IPS-18a (cell line): ENCODE measurements around the gene CNTN2.

Experiments
- H3K27ac ChIP-seq: one replicate; pipeline ENCODE4 v1.5.1; 2013; ENCODE audit warnings: low read length
- H3K27me3 ChIP-seq: one replicate; pipeline ENCODE4 v1.6.1; 2013; ENCODE audit warnings: mild to moderate bottlenecking, low read length; ENCODE audit not compliant: control insufficient read depth, insufficient read depth
- H3K36me3 ChIP-seq: one replicate; pipeline ENCODE4 v1.6.1; 2013; ENCODE audit warnings: low read depth, low read length; ENCODE audit not compliant: control insufficient read depth
- H3K4me1 ChIP-seq: one replicate; pipeline ENCODE4 v1.6.1; 2013; ENCODE audit warnings: low read depth, low read length; ENCODE audit not compliant: control insufficient read depth
- H3K4me3 ChIP-seq: one replicate; pipeline ENCODE4 v1.5.1; 2013; ENCODE audit warnings: low read length
- H3K9ac ChIP-seq: one replicate; pipeline ENCODE4 v1.6.1; 2013; ENCODE audit warnings: mild to moderate bottlenecking, low read length, moderate library complexity
- H3K9me3 ChIP-seq: one replicate; pipeline ENCODE4 v1.6.1; 2013; ENCODE audit warnings: low read depth, low read length; ENCODE audit not compliant: control insufficient read depth

Gene CNTN2

DNA sequence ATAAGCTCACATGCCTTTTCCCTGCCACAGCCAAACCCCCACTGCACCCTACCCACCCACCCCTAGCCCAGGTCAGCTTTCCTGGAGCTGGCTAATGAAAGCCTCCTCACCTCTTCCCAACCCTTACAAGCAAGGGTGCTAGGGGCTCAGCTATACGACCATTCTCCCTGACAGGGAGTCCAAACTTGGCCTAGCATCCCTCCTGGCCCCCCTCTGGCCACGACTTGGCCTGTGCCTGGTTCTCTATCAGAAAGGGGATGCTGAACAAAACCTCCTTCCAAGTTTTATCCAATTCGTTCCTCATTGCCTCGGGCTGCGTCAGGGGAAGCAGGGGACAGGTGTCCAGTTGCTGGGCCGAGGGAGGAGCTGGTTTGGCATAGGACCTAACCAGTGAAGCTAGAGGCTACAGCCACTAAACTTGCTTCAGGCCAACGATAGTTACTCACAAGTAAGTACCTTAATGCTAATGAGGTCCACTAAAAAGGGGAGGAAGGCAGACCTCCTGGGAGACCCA lies 32.7 kb downstream of the CNTN2 start:
- no peak overlapping the region for H3K9ac ChIP-seq
- H3K27ac ChIP-seq, result no peak overlapping the region
- no peaks in the 10 kb centered on the region for H3K36me3 ChIP-seq
- H3K4me3 ChIP-seq, result no peak overlapping the region
- H3K9me3 ChIP-seq, result no peaks in the 10 kb centered on the region
- H3K27me3 ChIP-seq, result no peaks in the 10 kb centered on the region
- no peaks in the 10 kb centered on the region for H3K4me1 ChIP-seq

DNA sequence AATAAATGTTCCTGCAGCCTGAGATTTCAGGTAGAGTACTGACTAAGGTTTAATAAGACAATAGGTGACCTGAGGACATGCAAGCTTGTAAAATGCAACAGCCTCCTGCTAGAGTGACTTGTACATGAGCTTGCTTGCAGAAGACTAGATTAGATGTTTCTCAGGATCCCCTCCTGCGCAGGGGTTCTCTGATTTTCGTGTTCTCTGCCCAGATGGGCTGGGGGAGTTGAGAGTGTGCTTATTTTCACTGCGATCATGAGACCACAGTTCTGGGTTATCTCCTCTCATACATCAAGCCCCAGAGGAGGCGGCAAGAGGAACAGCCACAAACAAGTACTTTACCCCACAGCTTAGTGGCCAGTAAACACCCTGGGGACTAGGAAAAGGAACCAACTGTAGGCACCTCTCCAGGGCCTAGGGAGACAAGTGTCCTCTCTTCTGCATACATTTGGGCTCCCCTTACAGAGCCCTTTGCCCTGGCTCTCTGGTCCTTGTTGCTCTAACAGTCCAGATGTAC lies 33.3 kb downstream of the CNTN2 start:
- Histone ChIP-seq H3K27ac (no peak overlapping the region), H3K4me3 (no peak overlapping the region), H3K36me3 (no peaks in the 10 kb centered on the region), H3K27me3 (no peaks in the 10 kb centered on the region), H3K9ac (no peak overlapping the region), H3K9me3 (no peaks in the 10 kb centered on the region), H3K4me1 (no peaks in the 10 kb centered on the region)

GRCh38 chr1:205077158-205077933 lies 34.3 kb downstream of the CNTN2 start:
- Histone ChIP-seq H3K4me3 (no peak overlapping the region), H3K9ac (no peak overlapping the region), H3K27ac (no peak overlapping the region), H3K27me3 (no peaks in the 10 kb centered on the region), H3K9me3 (no peaks in the 10 kb centered on the region), H3K36me3 (no peaks in the 10 kb centered on the region), H3K4me1 (no peaks in the 10 kb centered on the region)

GRCh38 chr1:205077934-205078311 lies 34.9 kb downstream of the CNTN2 start:
- Histone ChIP-seq H3K4me1 (no peaks in the 10 kb centered on the region), H3K27ac (no peak overlapping the region), H3K4me3 (no peak overlapping the region), H3K9me3 (no peaks in the 10 kb centered on the region), H3K9ac (no peak overlapping the region), H3K27me3 (no peaks in the 10 kb centered on the region), H3K36me3 (no peaks in the 10 kb centered on the region)

- no peaks in the 10 kb centered on the region for H3K4me1 ChIP-seq
- H3K36me3 ChIP-seq, result peaks cover 16% of the 10 kb centered on the region
- no peak overlapping the region for H3K27ac ChIP-seq
- no peaks in the 10 kb centered on the region for H3K9me3 ChIP-seq
- H3K9ac ChIP-seq, result no peak overlapping the region
- no peaks in the 10 kb centered on the region for H3K27me3 ChIP-seq
- no peak overlapping the region for H3K4me3 ChIP-seq
Measured at GRCh38 chr1:205082431-205082830, 39.4 kb downstream of the CNTN2 start.

- no peaks in the 10 kb centered on the region for H3K27me3 ChIP-seq
- H3K27ac ChIP-seq, result no peak within 1 kb of the TSS
- no peaks in the 10 kb centered on the region for H3K4me1 ChIP-seq
- H3K9ac ChIP-seq, result no peak within 1 kb of the TSS
- no peak within 1 kb of the TSS for H3K4me3 ChIP-seq
- peaks cover 33% of the 10 kb centered on the region for H3K36me3 ChIP-seq
- H3K9me3 ChIP-seq, result no peaks in the 10 kb centered on the region
Measured at GRCh38 chr1:205084360-205084759, 41.3 kb downstream of the CNTN2 start, which contains the start of gene TMEM81. TMEM81 (minus strand) TSS chr1:205084460; CDS start chr1:205084320, 140 bp downstream.

- Histone ChIP-seq H3K27me3 (no peaks in the 10 kb centered on the region), H3K4me1 (no peaks in the 10 kb centered on the region), H3K9me3 (no peaks in the 10 kb centered on the region), H3K4me3 (no peak overlapping the region), H3K27ac (no peak overlapping the region), H3K36me3 (peaks cover 46% of the 10 kb centered on the region), H3K9ac (no peak overlapping the region)
Measured at GRCh38 chr1:205088341-205088740, 45.3 kb downstream of the CNTN2 start.

GRCh38 chr1:205091043-205091740 lies 48.2 kb downstream of the CNTN2 start:
- Histone ChIP-seq H3K9me3 (no peaks in the 10 kb centered on the region), H3K4me3 (no peak overlapping the region), H3K9ac (no peak overlapping the region), H3K27ac (no peak overlapping the region), H3K36me3 (peaks cover 58% of the 10 kb centered on the region), H3K4me1 (no peaks in the 10 kb centered on the region), H3K27me3 (no peaks in the 10 kb centered on the region)

GRCh38 chr1:205095422-205095821 lies 52.4 kb downstream of the CNTN2 start:
- Histone ChIP-seq H3K36me3 (peaks cover 77% of the 10 kb centered on the region), H3K27me3 (no peaks in the 10 kb centered on the region), H3K9ac (no peak overlapping the region), H3K27ac (no peak overlapping the region), H3K4me3 (no peak overlapping the region), H3K4me1 (no peaks in the 10 kb centered on the region), H3K9me3 (no peaks in the 10 kb centered on the region)

- H3K27ac ChIP-seq, result no peak overlapping the region
- H3K4me3 ChIP-seq, result no peak overlapping the region
- H3K36me3 ChIP-seq, result peaks cover 85% of the 10 kb centered on the region
- no peak overlapping the region for H3K9ac ChIP-seq
- no peaks in the 10 kb centered on the region for H3K27me3 ChIP-seq
- no peaks in the 10 kb centered on the region for H3K4me1 ChIP-seq
- no peaks in the 10 kb centered on the region for H3K9me3 ChIP-seq
Measured at GRCh38 chr1:205098242-205098641, 55.2 kb downstream of the CNTN2 start.

- Histone ChIP-seq H3K4me3 (no peak overlapping the region), H3K27me3 (no peaks in the 10 kb centered on the region), H3K9me3 (no peaks in the 10 kb centered on the region), H3K27ac (no peak overlapping the region), H3K36me3 (peaks cover 64% of the 10 kb centered on the region), H3K4me1 (no peaks in the 10 kb centered on the region), H3K9ac (no peak overlapping the region)
Measured at GRCh38 chr1:205102404-205102803, 59.4 kb downstream of the CNTN2 start.
